C4-2B (cell line): Measurements from ENCODE around the gene SLC39A7.

Source experiments
- H3K27ac ChIP-seq: fragments of 450-650 bp; 2 replicates; pipeline ENCODE4 v1.5.1; 2017
- ZFX ChIP-seq: fragments of 450-650 bp; IDR thresholded peaks from 2 replicates; pipeline ENCODE4 v1.6.1; 2017
- TF ChIP-seq, protein P1 (sequence below): fragments of 450-650 bp; conservative IDR thresholded peaks from 2 replicates; pipeline ENCODE4 v1.5.1; 2017; ENCODE audit warnings: mild to moderate bottlenecking

The SLC39A7 gene, protein sequence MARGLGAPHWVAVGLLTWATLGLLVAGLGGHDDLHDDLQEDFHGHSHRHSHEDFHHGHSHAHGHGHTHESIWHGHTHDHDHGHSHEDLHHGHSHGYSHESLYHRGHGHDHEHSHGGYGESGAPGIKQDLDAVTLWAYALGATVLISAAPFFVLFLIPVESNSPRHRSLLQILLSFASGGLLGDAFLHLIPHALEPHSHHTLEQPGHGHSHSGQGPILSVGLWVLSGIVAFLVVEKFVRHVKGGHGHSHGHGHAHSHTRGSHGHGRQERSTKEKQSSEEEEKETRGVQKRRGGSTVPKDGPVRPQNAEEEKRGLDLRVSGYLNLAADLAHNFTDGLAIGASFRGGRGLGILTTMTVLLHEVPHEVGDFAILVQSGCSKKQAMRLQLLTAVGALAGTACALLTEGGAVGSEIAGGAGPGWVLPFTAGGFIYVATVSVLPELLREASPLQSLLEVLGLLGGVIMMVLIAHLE

DNA sequence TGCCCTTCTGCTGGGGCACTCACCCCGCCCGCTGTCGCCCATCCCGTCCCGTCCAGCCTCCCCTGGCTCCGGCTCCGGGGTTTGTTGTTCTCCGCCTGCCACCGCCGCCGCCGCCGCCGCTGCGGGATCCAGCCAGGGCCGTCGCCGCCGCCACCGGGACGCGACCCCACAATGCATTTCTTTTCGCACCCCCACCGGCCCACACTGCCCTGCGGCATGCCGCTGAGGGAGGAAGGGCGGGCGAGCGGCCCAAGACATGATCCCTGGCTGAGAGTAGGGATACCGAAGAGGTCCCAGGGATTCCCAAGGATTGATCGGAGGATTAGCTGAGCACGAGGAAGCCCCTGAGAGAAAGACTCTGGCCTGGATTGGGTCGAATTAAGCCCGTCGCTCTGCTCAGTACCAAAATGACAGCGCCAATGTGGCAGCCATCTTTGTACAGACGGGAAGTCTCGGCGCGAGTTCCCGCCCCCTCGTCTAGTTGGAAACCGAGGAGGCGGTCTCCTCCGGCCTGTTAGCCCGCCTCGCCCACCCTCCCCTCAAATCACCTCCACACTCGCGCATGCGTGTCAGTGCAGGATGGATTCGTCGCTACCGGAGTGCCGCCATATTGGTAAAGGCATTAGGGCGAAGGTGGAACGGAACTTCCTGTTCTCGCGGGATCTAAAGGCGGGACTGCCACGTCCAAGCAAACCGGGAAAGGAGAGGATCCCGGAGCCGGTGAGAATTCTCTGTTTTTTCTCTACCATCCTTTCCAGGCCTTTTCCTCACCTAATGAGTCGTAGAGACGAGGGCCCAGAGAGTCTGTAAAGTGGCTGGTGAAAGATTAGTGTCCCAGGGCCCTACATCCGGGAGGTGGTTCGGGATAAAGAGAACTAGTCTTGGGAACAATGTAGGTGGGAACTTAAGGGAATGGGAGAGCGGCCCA, at the start of gene SLC39A7, which contains the start of gene RXRB:
Gene SLC39A7 (plus strand): TSS at position 649 of the 928 bp plus-strand sequence. CDS start 379 bp downstream, outside the sequence.
Gene RXRB (minus strand): TSS at position 447 of the 928 bp plus-strand sequence. CDS start 189 bp downstream, at position 258.
- H3K27ac ChIP-seq, result peak within 1 kb of the TSS; percentile 94

DNA sequence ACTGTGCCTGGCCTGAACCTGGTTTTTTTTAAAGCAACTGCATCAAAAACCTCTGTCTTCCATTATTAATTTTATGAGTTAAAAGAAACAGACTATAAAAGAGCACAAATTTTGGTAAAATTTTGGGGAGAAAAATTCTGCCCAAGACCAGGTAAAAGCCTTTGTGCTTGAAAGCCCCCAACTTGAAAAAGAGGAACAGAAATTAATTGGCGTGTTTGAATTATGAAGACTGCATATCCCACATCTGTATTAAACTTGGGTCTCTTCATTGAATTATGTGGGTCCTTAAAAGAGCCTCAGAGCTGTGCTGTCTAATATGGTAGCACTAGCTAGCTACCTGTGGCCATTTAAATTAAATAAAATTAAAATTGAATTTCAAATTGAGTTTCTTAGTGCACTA, 49.6 kb upstream of the SLC39A7 start:
- no peak overlapping the region for H3K27ac ChIP-seq
- no peak for TF ChIP-seq ZFX
- TF ChIP-seq, protein P1, sequence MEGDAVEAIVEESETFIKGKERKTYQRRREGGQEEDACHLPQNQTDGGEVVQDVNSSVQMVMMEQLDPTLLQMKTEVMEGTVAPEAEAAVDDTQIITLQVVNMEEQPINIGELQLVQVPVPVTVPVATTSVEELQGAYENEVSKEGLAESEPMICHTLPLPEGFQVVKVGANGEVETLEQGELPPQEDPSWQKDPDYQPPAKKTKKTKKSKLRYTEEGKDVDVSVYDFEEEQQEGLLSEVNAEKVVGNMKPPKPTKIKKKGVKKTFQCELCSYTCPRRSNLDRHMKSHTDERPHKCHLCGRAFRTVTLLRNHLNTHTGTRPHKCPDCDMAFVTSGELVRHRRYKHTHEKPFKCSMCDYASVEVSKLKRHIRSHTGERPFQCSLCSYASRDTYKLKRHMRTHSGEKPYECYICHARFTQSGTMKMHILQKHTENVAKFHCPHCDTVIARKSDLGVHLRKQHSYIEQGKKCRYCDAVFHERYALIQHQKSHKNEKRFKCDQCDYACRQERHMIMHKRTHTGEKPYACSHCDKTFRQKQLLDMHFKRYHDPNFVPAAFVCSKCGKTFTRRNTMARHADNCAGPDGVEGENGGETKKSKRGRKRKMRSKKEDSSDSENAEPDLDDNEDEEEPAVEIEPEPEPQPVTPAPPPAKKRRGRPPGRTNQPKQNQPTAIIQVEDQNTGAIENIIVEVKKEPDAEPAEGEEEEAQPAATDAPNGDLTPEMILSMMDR, result no peak

More for the DNA sequence above, at the start of gene SLC39A7, which contains the start of gene RXRB:
- TF ChIP-seq, protein P1, result no peak
- no peak for TF ChIP-seq ZFX

DNA sequence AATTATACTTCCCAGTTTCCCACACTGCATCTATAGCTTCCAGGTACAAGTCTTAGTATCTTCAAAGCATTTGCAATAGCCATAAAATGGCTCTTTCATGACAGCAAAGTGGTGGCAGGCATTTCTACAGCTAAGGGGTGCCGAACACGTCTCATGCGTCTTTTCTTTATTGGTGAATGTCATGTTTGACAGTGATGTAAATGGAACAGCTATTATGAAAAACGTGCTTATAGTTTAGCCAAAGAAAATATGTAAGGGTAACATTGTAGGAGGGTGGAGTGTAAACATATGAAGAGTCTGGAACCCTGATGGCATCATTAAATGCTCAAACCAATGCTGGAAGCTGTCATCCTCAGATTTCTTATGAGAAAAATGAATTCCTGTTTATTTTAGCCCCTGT, 46.3 kb upstream of the SLC39A7 start:
- no peak overlapping the region for H3K27ac ChIP-seq
- TF ChIP-seq ZFX, result no peak
- TF ChIP-seq, protein P1, result no peak

DNA sequence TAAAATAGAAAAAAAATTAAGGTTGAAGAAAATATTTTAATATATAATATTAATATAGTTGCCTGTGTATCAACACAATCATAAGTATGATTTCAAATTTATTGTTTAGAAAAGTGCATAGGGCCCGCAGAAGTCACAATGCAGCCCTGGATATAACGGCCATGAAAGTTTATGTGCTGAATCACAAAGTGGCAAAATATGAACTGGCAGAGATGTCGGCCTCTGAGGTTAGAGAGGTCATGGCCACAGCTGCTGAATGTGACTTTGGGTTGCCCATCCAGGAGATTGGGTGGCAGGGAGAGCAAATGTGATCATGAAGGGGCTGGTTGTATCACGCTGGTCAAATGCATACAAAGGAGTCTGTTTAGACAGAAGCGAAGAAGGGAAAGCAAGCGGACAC, 44.1 kb upstream of the SLC39A7 start:
- H3K27ac ChIP-seq, result no peak overlapping the region
- TF ChIP-seq ZFX, result no peak
- TF ChIP-seq, protein P1, result no peak

DNA sequence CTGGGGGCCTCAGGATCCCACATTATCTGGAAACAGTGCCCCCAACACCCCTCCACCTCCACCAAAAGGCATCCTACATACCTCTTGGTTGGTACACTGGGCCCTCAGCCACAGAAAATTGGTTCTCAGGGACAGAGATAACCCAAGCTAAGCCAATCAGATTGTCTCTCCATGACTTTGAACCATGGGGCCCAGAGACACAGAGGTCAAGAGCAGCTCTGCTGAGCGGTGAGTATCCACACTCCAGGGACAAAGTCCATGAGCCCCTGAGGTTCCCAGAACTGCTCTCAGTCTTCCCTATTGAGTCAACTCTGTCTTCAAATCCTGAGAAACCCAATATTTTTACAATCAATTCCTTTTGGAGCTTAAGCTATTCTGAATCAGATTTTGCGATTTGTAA, 43.7 kb upstream of the SLC39A7 start:
- TF ChIP-seq, protein P1, result no peak
- no peak for TF ChIP-seq ZFX
- H3K27ac ChIP-seq, result no peak overlapping the region

DNA sequence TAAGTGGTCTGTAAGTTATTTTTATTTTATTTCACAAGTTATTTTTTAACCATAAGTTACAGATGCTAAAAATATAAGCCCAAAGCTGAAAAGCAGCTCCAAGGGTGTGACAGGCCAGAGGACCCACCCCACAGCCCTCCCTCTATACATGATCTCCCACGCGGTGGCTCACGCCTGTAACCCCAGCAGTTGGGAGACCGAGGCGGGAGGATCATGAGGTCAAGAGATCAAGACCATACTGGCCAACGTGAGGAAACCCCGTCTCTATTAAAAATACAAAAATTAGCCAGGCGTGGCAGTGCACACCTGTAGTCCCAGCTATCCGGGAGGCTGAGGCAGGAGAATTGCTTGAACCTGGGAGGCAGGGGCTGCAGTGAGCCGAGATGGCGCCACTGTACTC, 40.6 kb upstream of the SLC39A7 start:
- no peak overlapping the region for H3K27ac ChIP-seq
- no peak for TF ChIP-seq ZFX
- TF ChIP-seq, protein P1, result no peak
